Right atrium auricular region (tissue), 2 donors: ENCODE results near the gene RAB11FIP2. TPM values are rescaled to one million over a fixed set of nuclear protein-coding genes. Genes with fewer than 3 reads are reported as not detected.

Source experiments
- DNase-seq: peaks from one replicate; pipeline ENCODE4 v3.0.0-alpha.2; 2019; ENCODE audit warnings: low spot score
- H3K27ac ChIP-seq, 2 donors: fragments of 200-600 bp; sonication (generic); 1 replicate in 1 of 2; 2 replicates in 1 of 2; pipeline ENCODE4 v1.5.1; 2016 to 2019
- H3K27me3 ChIP-seq, 2 donors: fragments of 200-600 bp; sonication (generic); one replicate each; pipeline versions ENCODE4 v1.5.1 to v1.6.0; 2017 to 2019
- H3K36me3 ChIP-seq: fragments of 200-600 bp; sonication (generic); one replicate; pipeline ENCODE4 v1.5.1; 2016
- H3K4me1 ChIP-seq, 2 donors: fragments of 200-600 bp; sonication (generic); one replicate each; pipeline versions ENCODE4 v1.5.1 to v1.6.0; 2017 to 2019
- H3K4me3 ChIP-seq, 2 donors: fragments of 200-600 bp; sonication (generic); 1 replicate in 1 of 2; 2 replicates in 1 of 2; pipeline ENCODE4 v1.5.1; 2017 to 2019; ENCODE audit warnings: mild to moderate bottlenecking in 1 of 2, moderate library complexity in 1 of 2
- H3K9me3 ChIP-seq, 2 donors: fragments of 200-600 bp; sonication (generic); one replicate each; pipeline ENCODE4 v1.5.1; 2019
- total RNA-seq, 2 donors: library from RNA; depleted of rRNA; stranded (reverse); fragments of >200 nt; gene quantifications; one replicate each; pipeline ENCODE4 v1.1.0, GENCODE V29; 2016
- TF ChIP-seq, protein P1 (sequence below), 2 donors: fragments of 200-600 bp; sonication (generic); IDR thresholded peaks; one replicate each; pipeline ENCODE4 v1.5.1; 2019; ENCODE audit warnings: antibody characterized with exemption in 2 of 2

The RAB11FIP2 gene
- total RNA-seq, 2 donors from 2014 or later: 13.2 to 13.4 TPM

DNA sequence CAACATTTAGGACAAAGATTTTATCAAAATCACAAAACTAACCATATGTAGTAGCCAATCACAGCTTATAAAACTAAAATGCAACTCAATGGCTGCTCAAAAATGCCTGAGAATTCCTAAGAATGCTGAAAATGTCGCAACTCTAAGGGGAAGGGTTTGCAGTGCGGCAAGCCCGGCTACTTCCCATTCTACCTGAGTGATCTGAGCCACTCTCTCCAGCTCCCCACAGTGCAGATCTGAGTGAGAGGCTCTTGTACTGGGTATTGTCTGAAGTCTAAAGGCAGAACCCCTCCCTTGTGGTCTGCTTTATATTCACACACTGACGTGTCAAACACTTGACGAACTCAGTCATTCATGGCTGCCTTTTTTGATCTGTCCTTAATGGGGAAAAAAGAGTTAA, 28.9 kb downstream of the RAB11FIP2 start:
- Histone ChIP-seq H3K36me3 (no peaks in the 10 kb centered on the region), H3K27me3 (no peaks in the 10 kb centered on the region), H3K27ac (no peak overlapping the region), H3K9me3 (no peaks in the 10 kb centered on the region), H3K4me3 (no peak overlapping the region), H3K4me1 (no peaks in the 10 kb centered on the region)
- no peak for DNase-seq
- TF ChIP-seq, protein P1, sequence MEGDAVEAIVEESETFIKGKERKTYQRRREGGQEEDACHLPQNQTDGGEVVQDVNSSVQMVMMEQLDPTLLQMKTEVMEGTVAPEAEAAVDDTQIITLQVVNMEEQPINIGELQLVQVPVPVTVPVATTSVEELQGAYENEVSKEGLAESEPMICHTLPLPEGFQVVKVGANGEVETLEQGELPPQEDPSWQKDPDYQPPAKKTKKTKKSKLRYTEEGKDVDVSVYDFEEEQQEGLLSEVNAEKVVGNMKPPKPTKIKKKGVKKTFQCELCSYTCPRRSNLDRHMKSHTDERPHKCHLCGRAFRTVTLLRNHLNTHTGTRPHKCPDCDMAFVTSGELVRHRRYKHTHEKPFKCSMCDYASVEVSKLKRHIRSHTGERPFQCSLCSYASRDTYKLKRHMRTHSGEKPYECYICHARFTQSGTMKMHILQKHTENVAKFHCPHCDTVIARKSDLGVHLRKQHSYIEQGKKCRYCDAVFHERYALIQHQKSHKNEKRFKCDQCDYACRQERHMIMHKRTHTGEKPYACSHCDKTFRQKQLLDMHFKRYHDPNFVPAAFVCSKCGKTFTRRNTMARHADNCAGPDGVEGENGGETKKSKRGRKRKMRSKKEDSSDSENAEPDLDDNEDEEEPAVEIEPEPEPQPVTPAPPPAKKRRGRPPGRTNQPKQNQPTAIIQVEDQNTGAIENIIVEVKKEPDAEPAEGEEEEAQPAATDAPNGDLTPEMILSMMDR (IDR thresholded peaks at IDR 0.05): no peak

DNA sequence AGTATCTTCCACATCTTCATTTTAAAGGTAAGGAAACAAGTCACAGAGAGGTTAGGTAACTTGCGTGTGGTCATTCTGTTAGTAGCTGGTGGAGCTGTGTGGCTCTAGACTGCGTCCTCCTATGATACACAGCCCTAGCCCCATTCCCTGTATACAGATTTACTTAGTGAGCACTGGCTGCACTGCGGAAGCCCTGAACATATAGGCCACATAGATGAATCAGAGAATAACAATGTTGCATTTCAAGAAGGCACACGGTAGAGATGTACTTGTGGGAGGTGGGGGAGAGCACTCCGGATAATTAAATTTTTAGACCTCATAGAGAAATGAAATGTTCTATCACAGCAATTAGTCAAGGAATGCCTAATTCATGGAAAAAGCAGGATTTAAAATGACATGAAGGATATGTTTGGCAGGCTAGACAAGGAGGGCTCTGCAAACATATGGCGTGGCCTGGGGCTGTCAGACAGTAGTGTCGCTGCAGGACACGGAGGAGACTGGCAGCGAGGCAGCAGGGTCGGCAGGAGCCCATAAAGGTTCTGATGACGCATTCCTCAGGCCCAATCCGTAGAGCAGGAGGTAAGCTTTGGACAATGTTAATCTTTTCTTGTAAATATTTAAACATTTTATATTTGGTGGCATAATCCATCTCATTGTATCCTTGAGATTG, 29.5 kb downstream of the RAB11FIP2 start:
- Histone ChIP-seq H3K36me3 (no peaks in the 10 kb centered on the region), H3K27ac (no peak overlapping the region), H3K27me3 (no peaks in the 10 kb centered on the region), H3K9me3 (no peaks in the 10 kb centered on the region), H3K4me3 (no peak overlapping the region), H3K4me1 (no peaks in the 10 kb centered on the region)
- TF ChIP-seq, protein P1 (IDR thresholded peaks at IDR 0.05): no peak
- no peak for DNase-seq

DNA sequence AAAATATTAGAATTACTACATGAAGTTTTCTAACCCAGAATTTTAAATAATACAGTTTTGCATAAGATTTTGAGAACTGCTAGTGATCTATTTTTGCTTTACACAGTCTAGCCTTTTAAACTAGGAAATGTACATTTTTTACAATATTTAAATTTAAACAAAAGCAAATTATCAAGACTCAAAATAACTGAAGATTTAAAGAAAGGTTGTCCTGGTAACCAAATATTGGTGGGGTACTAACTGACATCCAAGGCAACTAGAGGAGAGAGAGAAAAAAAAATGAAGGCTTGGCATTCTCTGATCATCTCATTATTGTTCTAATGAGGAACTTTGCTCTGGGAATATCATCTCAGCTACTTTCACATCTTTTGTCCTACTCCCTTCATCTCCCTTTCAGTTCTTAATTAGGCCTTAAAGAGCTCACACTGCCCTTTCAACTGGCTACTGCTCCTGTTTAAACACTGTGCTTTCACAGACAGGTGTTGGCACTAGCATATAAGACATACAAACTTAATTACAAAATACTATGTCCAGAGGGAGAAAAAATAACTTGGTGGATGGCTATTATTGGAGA, 33.7 kb downstream of the RAB11FIP2 start:
- Histone ChIP-seq H3K27me3 (no peaks in the 10 kb centered on the region), H3K4me1 (no peaks in the 10 kb centered on the region), H3K9me3 (no peaks in the 10 kb centered on the region), H3K36me3 (peaks cover 8% of the 10 kb centered on the region), H3K27ac (no peak overlapping the region), H3K4me3 (no peak overlapping the region)
- TF ChIP-seq, protein P1 (IDR thresholded peaks at IDR 0.05): no peak
- no peak for DNase-seq

DNA sequence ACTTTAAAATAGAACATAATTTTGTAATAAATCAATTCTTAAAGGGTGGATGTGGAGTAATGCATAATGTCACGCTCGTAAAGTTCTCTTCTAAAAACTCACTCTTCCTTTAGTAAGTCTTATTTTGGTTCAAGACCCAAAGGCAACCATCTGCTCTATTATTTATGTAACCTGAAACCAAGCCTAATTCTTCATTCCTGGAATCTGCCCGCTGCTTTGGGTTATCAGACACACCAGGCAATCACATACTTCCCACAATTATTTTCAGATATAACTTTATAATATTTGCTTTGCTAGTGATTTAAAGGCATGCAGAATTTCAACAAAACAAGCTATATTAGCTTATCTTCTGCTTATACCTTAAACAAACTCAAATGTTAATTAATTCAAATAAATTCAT, 39.0 kb downstream of the RAB11FIP2 start:
- TF ChIP-seq, protein P1 (IDR thresholded peaks at IDR 0.05): no peak
- Histone ChIP-seq H3K27ac (no peak overlapping the region), H3K4me3 (no peak overlapping the region), H3K9me3 (no peaks in the 10 kb centered on the region), H3K36me3 (peaks cover 17% of the 10 kb centered on the region), H3K4me1 (no peaks in the 10 kb centered on the region), H3K27me3 (no peaks in the 10 kb centered on the region)
- DNase-seq: no peak

DNA sequence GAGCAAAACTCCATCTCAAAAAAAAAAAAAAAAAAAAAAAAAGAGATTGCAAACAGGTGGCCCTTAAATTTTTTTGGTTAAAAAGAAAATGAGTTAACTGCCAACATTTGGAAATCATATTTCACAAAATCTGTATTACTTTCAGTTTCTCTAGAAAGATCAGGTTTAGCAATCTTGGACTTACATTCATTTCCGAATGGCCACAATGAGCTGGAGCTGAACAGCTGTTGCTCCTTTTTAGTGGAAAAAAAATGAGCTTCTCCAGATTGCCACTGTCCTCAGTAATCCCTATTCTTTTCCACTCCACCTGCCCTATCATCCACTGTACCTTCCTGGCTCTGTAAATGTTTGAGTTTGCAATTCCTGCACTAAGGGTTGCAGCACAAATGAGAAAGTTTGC, 43.6 kb downstream of the RAB11FIP2 start:
- Histone ChIP-seq H3K27me3 (no peaks in the 10 kb centered on the region), H3K4me1 (no peaks in the 10 kb centered on the region), H3K9me3 (no peaks in the 10 kb centered on the region), H3K27ac (no peak overlapping the region), H3K4me3 (no peak overlapping the region), H3K36me3 (peaks cover 9% of the 10 kb centered on the region)
- TF ChIP-seq, protein P1 (IDR thresholded peaks at IDR 0.05): no peak
- no peak for DNase-seq

DNA sequence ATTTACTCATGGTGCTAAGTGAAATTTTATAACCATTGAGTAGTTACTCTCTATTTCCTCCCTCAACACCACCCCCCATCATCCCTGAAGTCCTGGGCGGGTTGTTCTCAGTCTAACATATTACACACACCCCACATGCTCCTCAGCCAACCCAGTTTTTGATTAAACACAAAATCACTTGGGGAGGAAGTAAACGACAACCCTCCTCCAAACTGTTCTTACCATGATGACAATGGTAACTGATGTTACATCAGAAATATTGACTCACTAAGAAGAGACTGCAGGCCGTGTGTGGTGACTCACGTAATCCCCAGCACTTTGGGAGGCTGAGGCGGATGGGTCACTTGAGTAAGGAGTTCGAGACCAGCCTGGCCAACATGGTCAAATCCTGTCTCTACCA, 44.2 kb downstream of the RAB11FIP2 start:
- TF ChIP-seq, protein P1 (IDR thresholded peaks at IDR 0.05): no peak
- peaks cover 9% of the 10 kb centered on the region for H3K36me3 ChIP-seq
- DNase-seq: no peak

More for the DNA sequence above, 44.2 kb downstream of the RAB11FIP2 start:
- Histone ChIP-seq H3K9me3 (no peaks in the 10 kb centered on the region), H3K27ac (no peak overlapping the region), H3K27me3 (no peaks in the 10 kb centered on the region), H3K4me1 (no peaks in the 10 kb centered on the region), H3K4me3 (no peak overlapping the region)
